ENCODE measurements around the gene U2AF1.
"Not testable (repeated sequence)": the region's sequence is repeated elsewhere in the genome, so short reads cannot be mapped to it uniquely, and the experiment has no call there.

GRCh38 chr21:43069682-43070081 lies 37.7 kb downstream of the U2AF1 start:
- not testable (repeated sequence) for TF ChIP-seq CTCF (conservative IDR thresholded peaks at IDR 0.05; ENCODE audit: low read depth, low read length); EZH2 (IDR thresholded peaks at IDR 0.05; ENCODE audit: low read length, unreplicated experiment)
